GM12874 (cell line): ENCODE data around the gene UPF1.

Experiments
- TF ChIP-seq, protein P1 (sequence below): IDR thresholded peaks from 2 replicates; pipeline ENCODE4 v1.5.1; 2011; ENCODE audit warnings: low read depth, mild to moderate bottlenecking, control low read depth, low read length, moderate library complexity; ENCODE audit not compliant: insufficient read depth

Gene UPF1

DNA sequence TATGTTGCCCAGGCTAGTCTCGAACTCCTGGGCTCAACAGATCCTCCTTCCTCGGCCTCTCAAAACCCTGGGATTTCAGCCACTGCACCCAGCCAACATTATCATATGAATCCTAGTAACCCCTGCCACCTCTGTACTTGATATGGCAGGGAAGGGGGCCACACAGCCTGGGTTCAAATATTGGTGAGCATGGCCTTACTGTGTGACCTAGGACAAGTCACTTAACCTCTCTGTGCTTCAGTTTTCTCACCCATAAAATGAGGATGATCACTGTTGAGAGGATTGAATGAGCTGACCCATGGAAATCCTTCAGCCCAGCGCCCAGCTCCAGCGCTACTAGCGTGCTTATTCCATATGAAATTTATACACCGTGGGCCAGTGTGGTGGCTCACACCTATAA, 37.1 kb upstream of the UPF1 start:
- TF ChIP-seq, protein P1, sequence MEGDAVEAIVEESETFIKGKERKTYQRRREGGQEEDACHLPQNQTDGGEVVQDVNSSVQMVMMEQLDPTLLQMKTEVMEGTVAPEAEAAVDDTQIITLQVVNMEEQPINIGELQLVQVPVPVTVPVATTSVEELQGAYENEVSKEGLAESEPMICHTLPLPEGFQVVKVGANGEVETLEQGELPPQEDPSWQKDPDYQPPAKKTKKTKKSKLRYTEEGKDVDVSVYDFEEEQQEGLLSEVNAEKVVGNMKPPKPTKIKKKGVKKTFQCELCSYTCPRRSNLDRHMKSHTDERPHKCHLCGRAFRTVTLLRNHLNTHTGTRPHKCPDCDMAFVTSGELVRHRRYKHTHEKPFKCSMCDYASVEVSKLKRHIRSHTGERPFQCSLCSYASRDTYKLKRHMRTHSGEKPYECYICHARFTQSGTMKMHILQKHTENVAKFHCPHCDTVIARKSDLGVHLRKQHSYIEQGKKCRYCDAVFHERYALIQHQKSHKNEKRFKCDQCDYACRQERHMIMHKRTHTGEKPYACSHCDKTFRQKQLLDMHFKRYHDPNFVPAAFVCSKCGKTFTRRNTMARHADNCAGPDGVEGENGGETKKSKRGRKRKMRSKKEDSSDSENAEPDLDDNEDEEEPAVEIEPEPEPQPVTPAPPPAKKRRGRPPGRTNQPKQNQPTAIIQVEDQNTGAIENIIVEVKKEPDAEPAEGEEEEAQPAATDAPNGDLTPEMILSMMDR = no peak

DNA sequence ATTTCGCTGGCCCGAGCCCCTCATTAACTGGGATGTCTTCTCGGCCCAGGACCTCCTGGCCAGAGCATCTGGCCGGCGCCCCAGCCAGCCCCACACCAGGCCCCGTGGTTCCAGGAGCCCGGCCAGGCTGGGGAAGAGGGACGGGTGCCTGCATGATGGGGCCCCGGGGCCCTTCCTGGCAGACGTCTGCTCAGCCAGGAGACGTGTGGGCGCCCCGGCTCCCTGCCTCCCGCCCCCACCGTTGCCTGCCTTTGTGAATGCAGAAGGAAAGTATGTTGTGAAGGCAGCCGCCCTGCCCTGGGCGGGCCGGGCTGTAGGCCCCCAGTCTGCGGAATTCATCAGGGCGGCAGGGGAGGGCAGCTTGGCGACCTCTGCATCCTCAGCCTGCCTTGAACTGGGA, 36.2 kb upstream of the UPF1 start:
- TF ChIP-seq, protein P1 = no peak

DNA sequence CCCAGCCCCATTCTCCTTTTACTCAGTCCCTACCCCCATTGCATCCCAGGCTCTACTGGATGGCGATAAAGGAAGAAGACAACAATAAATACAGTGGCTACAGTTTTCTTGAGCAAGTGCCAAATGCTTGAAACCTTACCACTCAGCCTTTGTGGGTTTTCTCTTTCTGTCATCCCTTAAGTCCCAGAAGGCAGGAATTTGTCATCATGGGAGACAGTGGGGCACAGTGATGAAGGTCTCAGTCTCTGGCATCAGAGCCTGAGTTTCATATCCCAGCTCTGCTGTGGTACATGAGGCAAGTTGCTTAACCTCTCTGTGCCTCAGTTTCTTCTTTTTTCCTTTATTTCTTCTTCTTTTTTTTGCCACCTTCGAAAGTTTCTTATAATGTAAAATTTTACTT, 35.5 kb upstream of the UPF1 start:
- TF ChIP-seq, protein P1 = no peak

DNA sequence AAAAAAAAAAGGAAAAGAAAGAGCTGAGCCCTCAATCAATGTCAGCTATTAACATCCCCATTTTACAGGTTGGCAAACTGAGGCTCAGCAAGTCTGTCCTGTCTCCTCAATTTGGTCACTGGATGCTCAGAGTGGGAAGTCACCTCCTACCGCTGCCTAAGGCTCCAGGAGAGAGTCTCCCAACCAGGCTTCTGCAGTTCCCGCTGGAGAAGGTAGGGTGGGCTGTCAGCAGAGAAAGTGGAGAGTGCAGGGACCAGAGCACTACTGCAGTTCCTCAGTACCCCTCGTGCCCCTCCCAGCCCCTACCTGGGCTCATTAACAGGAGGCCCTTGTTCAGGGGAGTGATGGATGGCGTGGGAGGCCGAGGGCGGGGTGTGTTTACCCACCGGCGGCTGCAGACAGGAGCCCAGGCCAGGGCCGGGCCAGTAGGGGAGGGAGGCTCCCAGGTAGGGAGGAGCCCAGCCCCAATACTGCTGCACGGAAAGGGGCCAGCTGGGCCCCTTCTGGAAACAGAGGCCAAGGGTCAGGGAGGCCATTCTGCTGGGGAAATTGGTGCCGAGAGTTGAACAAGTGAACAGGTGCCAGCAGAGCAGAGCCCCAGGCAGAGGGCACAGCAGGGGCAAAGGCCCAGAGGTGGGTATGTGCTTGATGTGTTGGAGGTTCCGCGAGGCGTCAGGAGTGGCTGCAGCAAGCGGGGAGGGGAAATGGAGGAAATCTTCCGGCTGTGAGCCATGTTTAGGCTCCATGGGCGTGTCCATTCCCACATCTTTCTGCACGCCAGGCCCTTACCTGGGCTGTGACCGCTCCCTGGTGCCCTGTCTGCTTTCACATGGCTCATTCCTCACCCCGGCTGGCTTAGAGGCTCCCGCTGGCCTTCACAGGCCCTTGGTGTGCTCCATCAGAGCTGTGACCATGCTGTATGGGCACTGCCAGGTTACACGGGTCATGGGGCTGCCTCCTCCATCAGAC, 33.1 kb upstream of the UPF1 start:
- TF ChIP-seq, protein P1 = no peak

DNA sequence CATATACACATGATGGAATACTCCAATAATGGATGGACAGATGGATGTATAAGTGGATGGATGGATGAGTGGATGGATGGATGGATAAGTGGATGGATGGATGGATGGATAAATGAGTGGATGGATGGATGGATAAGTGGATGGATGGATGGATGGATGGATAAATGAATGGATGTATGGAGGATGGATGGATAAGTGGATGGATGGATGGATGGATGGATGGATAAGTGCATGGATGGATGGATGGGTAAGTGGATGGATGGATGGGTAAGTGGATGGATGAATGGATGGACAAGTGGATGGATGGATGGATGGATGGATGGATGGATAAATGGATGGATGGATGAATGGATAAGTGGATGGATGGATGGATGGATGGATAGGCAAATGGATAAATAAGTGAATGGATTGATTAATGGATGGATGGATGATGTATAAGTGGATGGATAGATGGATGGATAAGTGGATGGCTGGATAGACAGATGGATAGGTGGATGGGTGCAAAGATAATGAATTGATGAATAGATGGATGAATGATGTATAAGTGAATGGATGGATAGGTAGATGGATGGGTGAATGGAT, 32.3 kb upstream of the UPF1 start:
- TF ChIP-seq, protein P1 = no peak

DNA sequence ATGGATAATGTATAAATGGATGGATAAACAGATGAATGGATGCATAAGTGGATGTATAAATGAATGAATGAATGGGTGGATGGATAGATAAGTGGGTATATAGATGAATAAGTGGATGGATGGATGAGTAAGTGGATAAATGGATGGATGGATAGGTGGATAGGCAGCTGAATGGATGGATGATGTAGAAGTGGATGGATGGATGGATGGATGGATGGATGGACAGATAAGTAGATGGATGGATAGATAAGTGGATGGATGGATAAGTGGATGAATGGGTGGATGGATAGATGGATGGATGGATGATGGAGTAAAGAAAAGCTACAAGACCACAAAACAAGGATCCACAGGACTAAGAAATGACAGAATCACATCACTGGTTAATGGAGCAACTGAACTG, 31.7 kb upstream of the UPF1 start:
- TF ChIP-seq, protein P1 = no peak

DNA sequence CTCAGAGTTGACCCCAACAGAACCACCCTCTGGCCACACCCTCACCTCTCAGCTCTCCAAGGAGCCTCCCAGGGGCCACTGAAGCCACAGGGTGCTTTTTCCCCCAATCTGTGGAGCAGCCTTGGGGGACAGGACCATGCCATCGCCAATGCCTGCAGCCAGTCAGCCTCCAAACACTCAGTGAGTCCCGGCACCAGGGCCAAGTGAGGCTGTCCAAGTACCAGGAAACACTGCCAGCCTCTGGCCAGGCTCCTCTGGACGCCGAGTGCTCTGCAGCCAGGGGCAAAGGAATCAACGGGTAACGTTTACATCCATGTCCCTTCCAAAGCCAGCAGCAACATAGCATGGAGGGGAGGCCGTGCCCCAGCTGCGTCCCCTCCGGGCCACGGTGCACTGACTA, 31.1 kb upstream of the UPF1 start:
- TF ChIP-seq, protein P1 = no peak
